PFSK-1 (cell line): Measurements from ENCODE around the gene FOXR1.

Experiments used
- POLR2AphosphoS5 ChIP-seq: IDR thresholded peaks from 2 replicates; pipeline ENCODE4 v1.6.1; 2012; ENCODE audit warnings: low read depth, mild to moderate bottlenecking, control low read depth, low read length, moderate library complexity
- REST ChIP-seq, 2 experiments: IDR thresholded peaks; 2 replicates each; pipeline versions ENCODE4 v1.6.1 to v1.8.0; 2011 to 2012; ENCODE audit warnings: low read depth in 2 of 2, low read length in 2 of 2, control low read depth in 1 of 2, inconsistent platforms in 1 of 2, mild to moderate bottlenecking in 1 of 2, moderate library complexity in 1 of 2; ENCODE audit not compliant: insufficient read depth in 1 of 2
- SIN3A ChIP-seq: IDR thresholded peaks from 2 replicates; pipeline ENCODE4 v1.6.1; 2012; ENCODE audit warnings: mild to moderate bottlenecking, low read length, moderate library complexity, borderline replicate concordance; ENCODE audit not compliant: insufficient read depth
- TAF1 ChIP-seq: IDR thresholded peaks from 2 replicates; pipeline ENCODE4 v1.6.1; 2012; ENCODE audit warnings: low read length, control low read depth, borderline replicate concordance; ENCODE audit not compliant: insufficient read depth

GRCh38 chr11:119025978-119026766 is 54.6 kb downstream of the FOXR1 start:
- TF ChIP-seq POLR2AphosphoS5 (no peak), REST (IDR thresholded peaks at IDR 0.05; ENCODE audit: insufficient read depth in 1 of 2, low read depth in 2 of 2, low read length in 2 of 2) (no peak), TAF1 (no peak), SIN3A (no peak)
